Neural crest cell (in vitro differentiated cells): ENCODE data around the gene SP1. TPM values are rescaled to one million over a fixed set of nuclear protein-coding genes. Genes with fewer than 3 reads are reported as not detected.
A peak's percentile ranks its signal among the peaks of the same experiment; 100 is the strongest.

ENCODE experiments used
- DNase-seq: peaks from one replicate; pipeline ENCODE4 v3.0.0; 2021; ENCODE audit warnings: low read depth, mixed read lengths, low spot score
- H3K27ac Mint-ChIP-seq: one replicate; pipeline ENCODE4 v1.8.0; 2021; ENCODE audit warnings: mild to moderate bottlenecking, mixed read lengths; ENCODE audit not compliant: unreplicated experiment
- H3K27me3 Mint-ChIP-seq: 2 replicates; pipeline ENCODE4 v1.8.0; 2021; ENCODE audit warnings: low read depth, mild to moderate bottlenecking, mixed read lengths
- H3K36me3 Mint-ChIP-seq: 2 replicates; pipeline ENCODE4 v1.8.0; 2021; ENCODE audit warnings: low read depth, mild to moderate bottlenecking, mixed read lengths
- H3K4me1 Mint-ChIP-seq: 2 replicates; pipeline ENCODE4 v1.8.0; 2021; ENCODE audit warnings: mixed read lengths
- H3K4me3 Mint-ChIP-seq: one replicate; pipeline ENCODE4 v1.8.0; 2021; ENCODE audit warnings: mild to moderate bottlenecking, mixed read lengths
- H3K9me3 Mint-ChIP-seq: 2 replicates; pipeline ENCODE4 v1.8.0; 2021; ENCODE audit warnings: mixed read lengths
- total RNA-seq: library from RNA; stranded (reverse); gene quantifications from 2 replicates; pipeline ENCODE4 v1.2.1, GENCODE V29; 2021
- TF ChIP-seq, protein P1 (sequence below): fragments of 200-600 bp; sonication (generic); conservative IDR thresholded peaks from 2 replicates; pipeline ENCODE4 v1.5.0; 2021; ENCODE audit warnings: antibody characterized with exemption, mild to moderate bottlenecking

SP1 gene
- total RNA-seq, 1 donor from 2014 or later: 88.1 TPM

DNA sequence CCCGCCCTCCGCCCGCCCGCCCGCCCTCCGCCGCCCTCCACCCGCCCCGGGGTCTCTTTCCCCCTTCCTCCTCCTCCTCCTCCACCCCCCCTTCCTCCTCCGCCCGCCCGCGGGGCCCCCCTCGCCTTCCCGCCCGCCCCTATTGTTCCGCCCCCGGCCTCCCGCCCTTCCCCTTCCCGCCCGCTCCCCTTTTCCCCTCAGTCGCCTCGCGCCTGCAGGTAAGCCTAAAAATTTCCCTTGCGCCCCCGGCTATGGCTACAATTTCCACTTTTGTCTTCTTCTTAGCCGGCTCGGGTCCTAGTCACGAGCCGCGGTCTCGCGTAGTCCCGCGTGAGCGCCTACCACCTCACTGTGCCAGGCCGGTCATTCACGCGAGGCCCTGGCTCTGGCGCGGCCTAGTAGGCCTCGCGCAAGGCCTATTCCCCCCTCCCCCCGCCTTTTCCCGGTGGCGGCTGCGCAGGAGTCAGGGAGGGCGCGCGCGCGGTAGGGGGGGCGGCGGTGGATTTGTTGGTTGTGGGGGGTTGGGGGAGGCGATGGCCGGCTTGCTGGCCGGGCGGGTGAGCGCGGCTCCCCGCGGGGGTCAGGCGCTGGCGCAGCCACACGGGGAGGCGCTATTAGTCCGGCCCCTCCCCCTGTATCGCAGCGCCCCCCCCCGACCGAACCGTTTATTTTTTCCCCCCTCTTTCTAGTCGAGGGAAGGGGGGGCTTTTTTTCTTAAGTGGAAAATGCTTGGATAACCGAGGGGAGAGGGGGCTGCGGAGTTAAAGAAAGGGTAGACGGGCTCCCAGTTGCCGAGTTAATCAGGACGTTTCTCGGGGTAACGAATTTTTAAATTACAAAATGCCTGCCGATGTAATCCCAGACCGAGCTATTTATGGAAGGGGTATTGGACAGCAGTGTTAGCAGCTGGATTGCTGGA lies 72.4 kb downstream of the SP1 start:
- Mint-ChIP-seq H3K36me3 (peaks cover 22% of the 10 kb centered on the region), H3K4me3 (peak overlapping the region; percentile 99), H3K27me3 (no peaks in the 10 kb centered on the region), H3K9me3 (no peaks in the 10 kb centered on the region), H3K27ac (peak overlapping the region; percentile 100), H3K4me1 (peaks cover 24% of the 10 kb centered on the region)
- TF ChIP-seq, protein P1, sequence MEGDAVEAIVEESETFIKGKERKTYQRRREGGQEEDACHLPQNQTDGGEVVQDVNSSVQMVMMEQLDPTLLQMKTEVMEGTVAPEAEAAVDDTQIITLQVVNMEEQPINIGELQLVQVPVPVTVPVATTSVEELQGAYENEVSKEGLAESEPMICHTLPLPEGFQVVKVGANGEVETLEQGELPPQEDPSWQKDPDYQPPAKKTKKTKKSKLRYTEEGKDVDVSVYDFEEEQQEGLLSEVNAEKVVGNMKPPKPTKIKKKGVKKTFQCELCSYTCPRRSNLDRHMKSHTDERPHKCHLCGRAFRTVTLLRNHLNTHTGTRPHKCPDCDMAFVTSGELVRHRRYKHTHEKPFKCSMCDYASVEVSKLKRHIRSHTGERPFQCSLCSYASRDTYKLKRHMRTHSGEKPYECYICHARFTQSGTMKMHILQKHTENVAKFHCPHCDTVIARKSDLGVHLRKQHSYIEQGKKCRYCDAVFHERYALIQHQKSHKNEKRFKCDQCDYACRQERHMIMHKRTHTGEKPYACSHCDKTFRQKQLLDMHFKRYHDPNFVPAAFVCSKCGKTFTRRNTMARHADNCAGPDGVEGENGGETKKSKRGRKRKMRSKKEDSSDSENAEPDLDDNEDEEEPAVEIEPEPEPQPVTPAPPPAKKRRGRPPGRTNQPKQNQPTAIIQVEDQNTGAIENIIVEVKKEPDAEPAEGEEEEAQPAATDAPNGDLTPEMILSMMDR: no peak
- DNase-seq: peak; percentile 80

DNA sequence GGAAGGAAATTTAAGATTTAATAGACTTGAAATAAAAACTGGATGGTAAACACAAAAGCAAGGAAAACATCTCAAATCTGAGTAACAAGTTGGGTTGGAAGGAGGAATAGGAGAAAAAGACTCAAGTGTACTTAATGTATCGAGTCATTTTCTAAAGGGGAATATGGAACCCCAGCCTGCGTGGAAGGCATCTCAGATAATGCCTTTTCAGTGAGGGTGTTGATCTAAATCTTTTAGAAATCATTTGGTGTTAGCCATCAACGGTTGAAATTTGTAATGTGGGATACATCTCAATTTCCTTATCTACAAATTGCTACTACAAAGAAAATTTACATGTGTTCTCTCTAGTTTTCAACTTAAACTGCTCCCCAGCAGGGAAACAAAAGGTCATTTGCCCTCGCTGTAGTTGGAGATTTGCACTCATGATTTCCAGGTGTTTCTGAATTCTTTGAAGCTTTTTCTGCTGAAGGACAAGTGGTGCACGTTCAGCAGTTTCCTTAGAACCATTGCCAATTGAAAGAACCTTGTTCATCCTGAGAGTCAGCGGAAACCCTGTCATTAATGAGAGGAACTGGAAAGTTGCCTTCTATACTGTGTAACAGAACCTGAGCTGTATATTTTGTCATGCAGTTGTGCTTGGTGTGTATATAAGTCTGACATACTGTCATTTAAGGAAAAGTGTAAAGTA lies 74.1 kb downstream of the SP1 start:
- no peak for DNase-seq
- no peaks in the 10 kb centered on the region for H3K27me3 Mint-ChIP-seq
- peaks cover 28% of the 10 kb centered on the region for H3K36me3 Mint-ChIP-seq
- peaks cover 26% of the 10 kb centered on the region for H3K4me1 Mint-ChIP-seq
- peak overlapping the region; percentile 99 for H3K4me3 Mint-ChIP-seq
- H3K9me3 Mint-ChIP-seq: no peaks in the 10 kb centered on the region
- TF ChIP-seq, protein P1: no peak
- H3K27ac Mint-ChIP-seq: no peak overlapping the region

DNA sequence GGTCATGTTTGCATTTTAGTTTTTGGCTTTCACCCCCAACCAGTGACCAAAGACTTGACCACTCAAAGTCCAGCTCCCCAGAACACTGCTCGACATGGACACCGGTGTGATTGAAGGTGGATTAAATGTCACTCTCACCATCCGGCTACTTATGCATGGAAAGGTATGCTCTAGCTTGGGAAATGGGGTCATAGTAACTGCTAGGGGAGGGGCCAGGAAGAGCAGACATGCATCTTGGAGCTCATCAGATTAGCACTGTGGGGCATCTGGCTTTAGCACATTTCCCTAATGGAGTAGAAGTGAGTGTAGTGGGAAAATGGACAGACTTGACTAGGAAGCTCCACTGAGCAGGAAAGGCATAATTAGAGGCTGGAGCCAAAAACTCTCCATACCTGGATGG lies 74.7 kb downstream of the SP1 start:
- Mint-ChIP-seq H3K36me3 (peaks cover 30% of the 10 kb centered on the region), H3K9me3 (no peaks in the 10 kb centered on the region), H3K4me1 (peaks cover 28% of the 10 kb centered on the region), H3K27me3 (no peaks in the 10 kb centered on the region), H3K4me3 (peak overlapping the region; percentile 99), H3K27ac (peak overlapping the region; percentile 11)
- no peak for DNase-seq
- TF ChIP-seq, protein P1: no peak

DNA sequence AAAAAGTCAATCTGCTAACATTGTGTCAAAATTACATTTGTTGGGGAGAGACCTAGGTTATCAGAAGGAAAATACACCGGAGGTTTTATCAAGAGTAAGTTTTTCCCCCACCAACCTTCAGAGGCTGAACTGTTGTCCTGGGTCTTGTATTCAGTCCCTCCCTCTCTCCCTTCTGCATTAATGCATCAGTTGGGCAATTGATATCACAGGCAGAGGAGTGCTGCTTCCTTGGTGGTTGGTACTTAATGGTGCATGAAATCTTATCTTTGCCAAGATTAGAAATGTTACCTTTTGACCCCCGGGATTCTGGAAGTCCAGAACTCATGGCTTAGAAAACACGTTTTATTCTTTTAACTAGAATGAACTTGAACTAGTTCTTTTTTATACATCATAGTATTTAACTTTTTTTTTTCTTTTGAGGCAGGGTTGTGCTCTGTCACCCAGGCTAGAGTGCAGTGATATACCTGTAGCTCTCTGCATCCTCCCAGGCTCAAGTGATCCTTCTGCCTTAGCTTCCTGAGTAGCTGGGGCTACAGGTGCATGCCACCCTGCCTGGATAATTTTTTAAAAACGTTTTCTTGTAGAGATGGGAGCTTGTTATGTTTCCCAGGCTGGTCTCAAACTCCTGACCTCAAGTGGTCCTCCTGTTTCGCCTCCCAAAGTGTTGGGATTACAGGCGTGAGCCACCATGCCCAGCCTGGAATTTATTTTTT lies 76.8 kb downstream of the SP1 start:
- Mint-ChIP-seq H3K36me3 (peaks cover 45% of the 10 kb centered on the region), H3K4me1 (peaks cover 35% of the 10 kb centered on the region), H3K9me3 (no peaks in the 10 kb centered on the region), H3K27me3 (no peaks in the 10 kb centered on the region), H3K27ac (no peak overlapping the region), H3K4me3 (peak overlapping the region; percentile 67)
- TF ChIP-seq, protein P1: no peak
- no peak for DNase-seq

DNA sequence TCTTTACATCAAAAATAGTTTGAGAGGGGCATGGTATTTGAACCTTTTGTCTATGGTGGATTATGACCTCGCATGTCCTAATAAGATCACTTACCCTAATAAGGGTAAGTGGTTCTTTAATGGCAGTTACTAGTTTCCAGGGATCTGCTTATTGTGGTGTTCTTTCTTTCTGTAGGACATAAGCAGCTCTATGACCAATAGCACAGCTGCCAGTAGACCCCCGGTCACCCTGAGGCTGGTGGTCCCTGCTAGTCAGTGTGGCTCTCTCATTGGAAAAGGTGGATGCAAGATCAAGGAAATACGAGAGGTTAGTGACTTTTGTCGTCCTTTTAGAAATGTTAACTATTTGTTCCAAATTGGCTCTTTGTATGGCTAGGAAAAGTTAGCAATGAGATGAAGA lies 79.1 kb downstream of the SP1 start:
- peaks cover 52% of the 10 kb centered on the region for H3K36me3 Mint-ChIP-seq
- TF ChIP-seq, protein P1: no peak
- H3K27ac Mint-ChIP-seq: no peak overlapping the region
- H3K9me3 Mint-ChIP-seq: no peaks in the 10 kb centered on the region
- no peaks in the 10 kb centered on the region for H3K27me3 Mint-ChIP-seq
- H3K4me1 Mint-ChIP-seq: peaks cover 34% of the 10 kb centered on the region
- peak overlapping the region; percentile 51 for H3K4me3 Mint-ChIP-seq
- no peak for DNase-seq
